Cardiac septum (tissue), 1 donor: Measurements from ENCODE around the gene ERC2. TPM values are rescaled to one million over a fixed set of nuclear protein-coding genes. Genes with fewer than 3 reads are reported as not detected.

ENCODE experiments used
- DNase-seq: peaks from one replicate; pipeline ENCODE4 v3.0.0-alpha.2; 2020; ENCODE audit warnings: low spot score
- intact Hi-C: fragments of 100-400 bp; cut with DNase I; formaldehyde crosslinking; loops from one replicate; pipeline ENCODE4 v1.14.0; 2022
- total RNA-seq: library from RNA; stranded (reverse); fragmentation: NEBNext Ultra II Directional; extraction: Animal tissue kit (Norgen Biotek cat#: 25700); gene quantifications from one replicate; pipeline ENCODE4 v1.2.1, GENCODE V29; 2021
- donor health status: DM: no; HTN: no; CAD: no.

The ERC2 gene
- total RNA-seq, 1 donor from 2014 or later = 6.2 TPM

- intact Hi-C loops = no loop called here
- DNase-seq = no peak
These were observed 806.7 kb downstream of the ERC2 start for GRCh38 chr3:55661571-55661970.

- intact Hi-C loops = no loop called here
- no peak for DNase-seq
These were observed 807.1 kb downstream of the ERC2 start for GRCh38 chr3:55661141-55661540.

GRCh38 chr3:55660642-55661041, 807.6 kb downstream of the ERC2 start:
- intact Hi-C loops = no loop called here
- DNase-seq = no peak

- intact Hi-C loops = no loop called here
- no peak for DNase-seq
These were observed 808.6 kb downstream of the ERC2 start for GRCh38 chr3:55659701-55660100.

GRCh38 chr3:55658690-55659562, 809.3 kb downstream of the ERC2 start:
- intact Hi-C loops = no loop called here

GRCh38 chr3:55658270-55658669, 810.0 kb downstream of the ERC2 start:
- intact Hi-C loops = no loop called here
- DNase-seq = no peak

More at GRCh38 chr3:55658690-55659562, 809.3 kb downstream of the ERC2 start:
- DNase-seq = no peak

- intact Hi-C loops = no loop called here
- DNase-seq = no peak
These were observed 812.7 kb downstream of the ERC2 start for GRCh38 chr3:55655544-55655943.

- DNase-seq = no peak
- intact Hi-C loops = no loop called here
These were observed 814.0 kb downstream of the ERC2 start for GRCh38 chr3:55654123-55654760.

- intact Hi-C loops = no loop called here
- no peak for DNase-seq
These were observed 817.3 kb downstream of the ERC2 start for GRCh38 chr3:55651011-55651410.

- intact Hi-C loops = no loop called here
- DNase-seq = no peak
These were observed 818.3 kb downstream of the ERC2 start for GRCh38 chr3:55650011-55650410.

- intact Hi-C loops = no loop called here
- no peak for DNase-seq
These were observed 818.7 kb downstream of the ERC2 start for GRCh38 chr3:55649554-55649953.

GRCh38 chr3:55648591-55649318, 819.5 kb downstream of the ERC2 start:
- no peak for DNase-seq
- intact Hi-C loops = no loop called here

- intact Hi-C loops = no loop called here
- DNase-seq = no peak
These were observed 820.6 kb downstream of the ERC2 start for GRCh38 chr3:55647670-55648069.

GRCh38 chr3:55647063-55647462, 821.2 kb downstream of the ERC2 start:
- no peak for DNase-seq
- intact Hi-C loops = no loop called here

- intact Hi-C loops = no loop called here
- DNase-seq = no peak
These were observed 822.1 kb downstream of the ERC2 start for GRCh38 chr3:55646121-55646520.

- DNase-seq = no peak
- intact Hi-C loops = no loop called here
These were observed 822.8 kb downstream of the ERC2 start for GRCh38 chr3:55645422-55645821.

- no peak for DNase-seq
- intact Hi-C loops = no loop called here
These were observed 825.0 kb downstream of the ERC2 start for GRCh38 chr3:55643283-55643682.

- intact Hi-C loops = no loop called here
- DNase-seq = no peak
These were observed 826.3 kb downstream of the ERC2 start for GRCh38 chr3:55641964-55642363.

- intact Hi-C loops = no loop called here
- DNase-seq = no peak
These were observed 828.1 kb downstream of the ERC2 start for GRCh38 chr3:55639896-55640765.

GRCh38 chr3:55639143-55639542, 829.1 kb downstream of the ERC2 start:
- DNase-seq = no peak
- intact Hi-C loops = no loop called here
